8988T (cell line): Measurements from ENCODE around the gene CEP63.

Source experiments
- DNase-seq: peaks from one replicate; pipeline ENCODE4 v3.0.0; 2011

The CEP63 gene

GRCh38 chr3:134610432-134611385, 124.9 kb downstream of the CEP63 start:
- no peak for DNase-seq

- DNase-seq, result no peak
Observed at GRCh38 chr3:134611516-134611915, 125.7 kb downstream of the CEP63 start.

GRCh38 chr3:134613006-134613520, 127.2 kb downstream of the CEP63 start:
- no peak for DNase-seq

GRCh38 chr3:134614955-134615354, 129.1 kb downstream of the CEP63 start:
- DNase-seq, result no peak

- no peak for DNase-seq
Observed at GRCh38 chr3:134615743-134616142, 129.9 kb downstream of the CEP63 start.

- DNase-seq, result no peak
Observed at GRCh38 chr3:134617608-134618477, 132.0 kb downstream of the CEP63 start.

GRCh38 chr3:134618478-134619300, 132.8 kb downstream of the CEP63 start:
- no peak for DNase-seq

- DNase-seq, result no peak
Observed at GRCh38 chr3:134619301-134619615, 133.4 kb downstream of the CEP63 start.

GRCh38 chr3:134619884-134620445, 134.1 kb downstream of the CEP63 start:
- DNase-seq, result no peak

GRCh38 chr3:134620476-134621115, 134.7 kb downstream of the CEP63 start:
- DNase-seq, result no peak

- no peak for DNase-seq
Observed at GRCh38 chr3:134621854-134622253, 136.0 kb downstream of the CEP63 start.

GRCh38 chr3:134622806-134623365, 137.0 kb downstream of the CEP63 start:
- DNase-seq, result no peak

- no peak for DNase-seq
Observed at GRCh38 chr3:134623615-134624245, 137.9 kb downstream of the CEP63 start.
